HG02642 (cell line): ENCODE measurements around the gene CLIP1.
A peak's percentile ranks its signal among the peaks of the same experiment; 100 is the strongest.
"Not testable (repeated sequence)": the region's sequence is repeated elsewhere in the genome, so short reads cannot be mapped to it uniquely, and the experiment has no call there.

ENCODE experiments used
- ATAC-seq: cut with Tn5 transposase; IDR thresholded peaks from one replicate; pipeline ENCODE4 v1.9.1; 2021; ENCODE audit warnings: mild to moderate bottlenecking; ENCODE audit not compliant: unreplicated experiment, poor library complexity

CLIP1 gene

DNA sequence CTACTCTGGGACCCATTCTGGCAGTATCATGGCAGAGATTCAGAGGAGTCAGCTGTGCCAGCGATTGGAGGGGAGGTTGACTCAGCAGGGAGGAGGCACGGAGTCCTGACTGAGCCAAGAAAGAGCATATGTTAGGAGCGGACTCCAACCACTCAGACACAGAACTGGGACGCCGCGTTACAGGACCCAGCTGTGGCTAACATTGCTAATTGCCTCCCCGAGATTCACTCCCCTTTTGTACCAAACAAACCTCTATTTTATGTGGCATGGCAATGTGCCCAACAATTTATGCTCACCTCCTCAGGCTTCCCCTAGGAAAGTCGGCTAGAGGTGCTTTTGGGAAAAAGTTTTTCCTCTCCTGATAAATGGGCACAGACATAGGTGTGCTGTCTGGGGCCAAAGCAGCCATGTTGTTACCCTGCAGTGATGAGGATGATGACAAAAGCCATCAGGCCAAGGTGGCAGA is 15.2 kb upstream of the CLIP1 start:
- no peak for ATAC-seq

GRCh38 chr12:122435186-122435585 is 12.7 kb upstream of the CLIP1 start:
- ATAC-seq = no peak

- not testable (repeated sequence) for ATAC-seq
These were observed 6.6 kb upstream of the CLIP1 start for GRCh38 chr12:122429043-122429442.

DNA sequence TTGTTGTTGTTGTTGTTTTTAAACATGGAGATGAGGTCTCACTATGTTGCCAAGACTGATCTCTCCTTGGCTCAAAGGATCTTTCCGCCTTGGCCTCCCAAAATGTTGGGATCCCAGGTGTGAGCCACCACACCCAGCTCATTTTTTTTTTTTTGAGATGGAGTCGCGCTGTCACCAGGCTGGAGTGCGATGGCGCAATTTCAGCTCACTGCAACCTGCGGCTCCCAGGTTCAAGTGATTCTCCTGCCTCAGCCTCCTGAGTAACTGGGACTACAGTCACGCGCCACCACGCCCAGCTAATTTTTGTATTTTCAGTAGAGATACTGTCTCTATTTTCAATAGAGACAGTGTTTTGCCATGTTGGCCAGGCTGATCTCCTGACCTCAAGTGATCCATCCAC is 4.9 kb upstream of the CLIP1 start:
- ATAC-seq = no peak

- ATAC-seq = no peak
These were observed 1.0 kb upstream of the CLIP1 start for GRCh38 chr12:122423258-122424165.

GRCh38 chr12:122422730-122423257 is 325 bp upstream of the CLIP1 start:
- ATAC-seq = peak; percentile 8

GRCh38 chr12:122421187-122421820 is 1.2 kb downstream of the CLIP1 start:
- ATAC-seq = no peak

DNA sequence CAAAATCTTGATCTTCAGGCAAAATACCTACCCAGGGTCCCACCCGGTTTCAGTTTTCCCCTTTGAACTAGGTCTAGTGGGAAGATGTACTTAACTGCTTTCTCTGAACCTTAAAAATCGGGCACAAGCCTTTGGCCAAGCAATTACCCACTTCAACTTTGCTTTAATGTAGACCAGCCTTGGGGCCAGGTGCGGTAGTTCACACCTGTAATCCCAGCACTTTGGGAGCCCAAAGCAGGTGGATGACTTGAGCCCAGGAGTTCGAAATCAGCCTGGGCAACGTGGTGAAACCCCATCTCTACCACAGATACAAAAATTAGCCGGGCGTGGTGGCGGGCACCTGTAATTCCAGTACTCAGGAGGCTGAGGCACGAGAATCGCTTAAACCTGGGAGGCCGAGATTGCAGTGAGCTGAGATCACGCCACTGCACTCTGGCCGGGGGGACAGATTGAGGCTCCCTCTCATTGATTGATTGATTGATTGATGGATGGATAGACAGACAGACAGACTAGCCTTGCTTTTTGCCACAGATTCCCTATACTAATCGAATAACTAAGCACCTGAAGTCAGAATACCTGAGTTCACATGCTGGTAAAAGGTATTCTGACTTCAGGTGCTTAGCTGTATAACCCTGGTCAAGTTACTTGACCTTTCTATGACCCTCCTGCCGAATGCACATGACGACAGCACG is 1.9 kb downstream of the CLIP1 start:
- ATAC-seq = no peak

GRCh38 chr12:122419094-122419493 is 3.4 kb downstream of the CLIP1 start:
- not testable (repeated sequence) for ATAC-seq

DNA sequence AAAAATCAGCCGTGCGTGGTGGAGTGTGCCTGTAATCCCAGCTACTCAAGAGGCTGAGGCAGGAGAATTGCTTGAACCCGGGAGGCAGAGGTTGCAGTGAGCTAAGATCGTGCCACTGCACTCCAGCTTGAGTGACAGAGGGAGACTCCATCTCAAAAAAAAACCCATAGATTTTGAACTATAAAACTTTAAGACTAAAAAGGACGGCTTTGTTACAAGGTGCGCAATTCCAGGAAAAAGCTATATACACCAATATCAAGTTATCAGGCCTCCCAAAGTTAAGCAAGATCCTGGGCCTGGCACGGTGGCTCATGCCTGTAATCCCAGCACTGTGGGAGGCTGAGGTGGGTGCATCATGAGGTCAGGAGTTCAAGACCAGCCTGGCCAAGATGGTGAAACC is 6.8 kb downstream of the CLIP1 start:
- ATAC-seq = not testable (repeated sequence)

- ATAC-seq = no peak
These were observed 8.7 kb downstream of the CLIP1 start for GRCh38 chr12:122413516-122414404.

- ATAC-seq = no peak
These were observed 9.5 kb downstream of the CLIP1 start for GRCh38 chr12:122412851-122413433.

- ATAC-seq = no peak
These were observed 10.9 kb downstream of the CLIP1 start for GRCh38 chr12:122411537-122411936.

DNA sequence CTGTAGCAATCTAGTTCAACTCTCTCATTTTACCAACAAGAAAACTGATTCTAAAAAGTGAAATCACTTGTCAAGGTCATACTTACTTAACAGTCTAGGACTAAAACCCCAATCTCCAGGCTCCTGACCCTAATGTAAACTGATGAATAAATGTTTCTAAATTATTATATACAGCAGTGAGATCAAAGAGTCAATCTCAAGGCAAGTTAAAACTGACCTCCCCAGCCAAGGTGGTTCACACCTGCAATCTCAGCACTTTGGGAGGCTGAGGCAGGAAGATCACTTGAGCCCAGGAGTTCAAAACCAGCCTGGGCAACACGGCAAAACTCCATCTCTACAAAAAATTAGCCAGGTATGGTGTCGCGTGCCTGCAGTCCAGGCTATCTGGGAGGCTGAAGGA is 15.3 kb downstream of the CLIP1 start:
- ATAC-seq = no peak

DNA sequence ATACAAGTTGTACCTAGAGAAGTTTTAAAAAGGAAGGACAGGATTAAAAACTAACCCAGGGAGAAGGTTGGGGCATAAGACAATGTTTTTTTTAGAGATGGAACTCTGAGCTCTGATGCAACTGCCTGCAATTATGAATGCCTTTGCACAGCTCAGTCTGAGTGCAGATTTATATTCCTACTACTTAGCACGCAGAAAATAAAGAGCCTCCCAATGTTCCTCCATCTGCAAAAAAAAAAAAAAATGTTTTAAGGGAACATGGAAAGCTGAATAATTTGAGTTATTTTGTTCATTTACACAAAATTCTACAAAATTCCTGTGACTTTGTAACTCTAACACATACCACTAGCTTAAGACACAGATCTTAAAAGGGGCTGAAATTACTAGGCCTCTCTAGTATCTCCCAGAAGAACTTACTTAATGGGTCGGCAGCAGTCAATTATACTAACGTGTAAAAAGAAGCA is 15.7 kb downstream of the CLIP1 start:
- ATAC-seq = no peak

DNA sequence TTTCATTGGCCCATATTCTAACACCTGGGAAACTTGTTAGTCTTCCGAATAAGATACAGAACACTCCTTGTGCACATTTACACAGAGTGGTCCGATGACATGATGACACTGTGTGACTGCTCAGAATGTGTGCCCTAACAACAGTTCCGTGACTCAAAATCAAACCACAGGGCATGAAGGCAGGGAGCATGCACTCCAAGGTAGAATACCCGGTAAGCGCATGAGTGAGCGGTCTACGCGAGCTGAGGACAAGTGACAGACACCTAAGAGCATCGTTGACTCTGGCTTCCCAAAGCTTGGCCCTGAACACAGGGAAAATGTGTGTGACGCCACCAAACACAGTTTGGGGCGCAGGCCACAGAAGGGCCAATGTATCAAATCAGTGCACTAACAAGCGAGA is 18.6 kb downstream of the CLIP1 start:
- no peak for ATAC-seq

DNA sequence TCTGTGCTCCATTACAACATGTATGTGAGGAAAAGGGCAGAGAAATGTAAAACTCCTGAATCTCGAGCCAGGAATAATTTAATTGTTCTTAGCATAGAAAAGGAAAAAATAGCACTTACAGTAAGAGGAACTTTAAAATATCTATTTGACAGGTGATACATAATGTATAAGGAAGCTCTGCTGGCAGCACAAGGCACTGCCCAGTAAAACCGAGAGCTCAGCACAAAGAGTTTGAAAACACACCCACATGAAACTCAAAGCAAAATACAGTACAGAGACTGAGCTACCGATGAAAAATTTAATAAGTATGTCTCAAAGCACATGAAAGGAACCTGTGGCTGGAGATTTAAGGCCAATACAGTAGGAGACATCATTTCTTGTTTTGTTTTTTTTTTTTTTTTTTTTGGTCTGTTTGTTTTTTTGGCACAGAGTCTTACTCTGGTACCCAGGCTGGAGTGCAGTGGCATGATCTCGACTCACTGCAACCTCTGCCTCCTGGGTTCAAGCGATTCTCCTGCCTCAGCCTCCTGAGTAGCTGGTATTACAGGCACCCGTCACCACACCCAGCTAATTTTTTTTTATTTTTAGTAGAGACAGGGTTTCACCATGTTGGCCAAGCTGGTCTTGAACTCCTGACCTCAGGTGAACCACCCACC is 19.2 kb downstream of the CLIP1 start:
- no peak for ATAC-seq

- no peak for ATAC-seq
These were observed 20.2 kb downstream of the CLIP1 start for GRCh38 chr12:122402264-122402663.
